MM.1S (cell line): Measurements from ENCODE around the gene PRKD1.

Experiments used
- CTCF ChIP-seq: fragments of 300-600 bp; sonication (generic); IDR thresholded peaks from 2 replicates; pipeline ENCODE4 v1.5.1; 2016; ENCODE audit warnings: antibody characterized with exemption, low read length, mixed read lengths
- EZH2phosphoT487 ChIP-seq: fragments of 300-600 bp; sonication (generic); IDR thresholded peaks from 2 replicates; pipeline ENCODE4 v1.6.1; 2018; ENCODE audit warnings: antibody characterized with exemption, low read length

GRCh38 chr14:29722831-29723230 lies 204.8 kb downstream of the PRKD1 start:
- TF ChIP-seq CTCF (no peak), EZH2phosphoT487 (no peak)
